T-helper 2 cell treated with Interferon-gamma antibody and Interleukin-4, amounts not matched to agents 5 μg/mL and 100 μg/mL, for 36 hours (primary cell): ENCODE data around the gene OGFOD1.

Experiments
- DNase-seq: peaks from one replicate; pipeline ENCODE4 v3.0.0; 2021; ENCODE audit warnings: low spot score
- H3K27ac Mint-ChIP-seq: one replicate; pipeline ENCODE4 v1.8.0; 2021; ENCODE audit warnings: mild to moderate bottlenecking, mixed read lengths
- H3K27me3 Mint-ChIP-seq: one replicate; pipeline ENCODE4 v1.8.0; 2021; ENCODE audit warnings: low read depth, mixed read lengths
- H3K36me3 Mint-ChIP-seq: one replicate; pipeline ENCODE4 v1.8.0; 2021; ENCODE audit warnings: low read depth, mixed read lengths
- H3K4me1 Mint-ChIP-seq: one replicate; pipeline ENCODE4 v1.8.0; 2021; ENCODE audit warnings: low read depth, mixed read lengths
- H3K4me3 Mint-ChIP-seq: one replicate; pipeline ENCODE4 v1.8.0; 2022; ENCODE audit warnings: mild to moderate bottlenecking, moderate library complexity, mixed read lengths
- H3K9me3 Mint-ChIP-seq: one replicate; pipeline ENCODE4 v1.8.0; 2021; ENCODE audit warnings: mixed read lengths

The OGFOD1 gene

DNA sequence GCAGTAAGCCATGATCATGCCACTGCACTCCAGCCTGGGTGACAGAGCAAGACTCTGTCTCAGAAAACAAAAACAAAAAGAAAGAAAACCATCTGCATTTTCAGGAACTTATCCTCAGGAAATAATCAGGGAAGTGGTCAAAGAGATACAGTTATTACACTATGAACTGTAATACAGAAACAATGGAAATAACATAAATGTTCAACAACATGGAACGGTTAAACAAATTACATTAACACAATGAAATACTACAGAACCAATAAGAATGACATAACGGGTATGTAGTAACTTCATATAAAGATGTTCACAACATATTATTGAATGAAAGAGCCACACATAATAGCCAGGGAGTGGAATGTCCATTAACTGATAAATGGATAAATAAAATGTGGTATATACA, 61.7 kb downstream of the OGFOD1 start:
- no peak for DNase-seq
- Mint-ChIP-seq H3K36me3 (peaks cover 4% of the 10 kb centered on the region), H3K27me3 (no peaks in the 10 kb centered on the region), H3K9me3 (no peaks in the 10 kb centered on the region), H3K4me1 (peaks cover 7% of the 10 kb centered on the region), H3K4me3 (no peak overlapping the region), H3K27ac (no peak overlapping the region)

DNA sequence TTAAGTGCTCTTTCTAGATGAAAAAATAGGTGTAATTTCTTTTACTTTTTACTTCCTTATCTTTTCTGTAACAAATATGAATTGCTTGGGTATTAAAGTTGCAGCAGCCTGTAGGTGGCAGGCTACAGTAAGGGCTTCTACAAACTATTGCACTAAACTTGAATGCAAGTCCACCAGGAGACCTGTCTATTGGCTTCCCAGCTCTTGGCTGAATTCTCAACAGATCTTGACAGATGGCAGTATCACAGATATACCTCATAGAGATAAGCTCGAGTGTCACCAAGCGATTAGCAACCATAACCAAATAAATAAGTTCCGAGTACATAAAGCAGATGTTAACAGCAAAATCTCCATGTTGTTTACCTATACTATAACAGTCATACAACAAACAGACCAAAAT, 62.6 kb downstream of the OGFOD1 start:
- peaks cover 7% of the 10 kb centered on the region for H3K4me1 Mint-ChIP-seq
- H3K4me3 Mint-ChIP-seq: no peak overlapping the region
- H3K27ac Mint-ChIP-seq: no peak overlapping the region
- no peak for DNase-seq
- peaks cover 4% of the 10 kb centered on the region for H3K36me3 Mint-ChIP-seq
- H3K27me3 Mint-ChIP-seq: no peaks in the 10 kb centered on the region
- no peaks in the 10 kb centered on the region for H3K9me3 Mint-ChIP-seq

DNA sequence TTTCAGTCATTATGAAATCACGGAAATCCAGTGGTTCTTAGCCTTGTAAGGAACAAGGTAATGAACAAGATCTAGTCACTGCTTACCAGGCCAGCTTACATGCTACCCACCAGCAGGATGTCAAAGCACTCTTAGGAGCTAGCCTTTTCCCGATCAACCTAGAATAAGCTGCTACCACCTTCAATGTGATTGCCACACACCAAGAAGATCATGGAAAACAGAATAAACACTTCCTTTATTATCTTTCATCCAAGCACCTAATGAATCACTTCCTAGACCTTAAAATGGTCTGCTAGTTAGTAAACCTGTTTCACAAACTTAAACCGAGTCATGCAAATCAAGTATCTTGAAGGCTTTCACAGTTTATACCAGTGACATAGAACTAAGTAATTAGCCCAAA, 63.5 kb downstream of the OGFOD1 start:
- Mint-ChIP-seq H3K9me3 (no peaks in the 10 kb centered on the region), H3K4me3 (no peak overlapping the region), H3K27ac (no peak overlapping the region), H3K27me3 (no peaks in the 10 kb centered on the region), H3K4me1 (peaks cover 7% of the 10 kb centered on the region), H3K36me3 (peaks cover 4% of the 10 kb centered on the region)
- DNase-seq: no peak

DNA sequence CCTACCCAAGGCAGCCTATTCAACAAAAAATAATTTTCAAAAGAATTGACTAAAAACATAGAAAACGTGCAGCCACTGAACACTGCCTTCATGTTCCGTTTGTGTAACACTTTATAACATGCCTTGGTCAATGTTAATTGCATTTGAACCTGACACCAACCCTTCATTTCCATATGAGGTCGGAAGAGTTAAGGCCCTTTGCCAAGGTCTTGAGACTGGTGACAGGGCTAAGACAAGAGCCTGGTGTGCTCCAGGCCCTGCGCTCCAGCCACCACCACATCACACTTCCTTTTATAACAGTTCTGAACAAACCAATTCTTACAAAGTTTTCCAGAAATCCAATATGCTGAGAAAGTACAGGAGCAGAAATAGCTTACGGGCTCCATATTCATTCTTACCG, 64.3 kb downstream of the OGFOD1 start:
- H3K4me1 Mint-ChIP-seq: peaks cover 13% of the 10 kb centered on the region
- no peaks in the 10 kb centered on the region for H3K27me3 Mint-ChIP-seq
- DNase-seq: no peak
- peaks cover 4% of the 10 kb centered on the region for H3K36me3 Mint-ChIP-seq
- no peak overlapping the region for H3K27ac Mint-ChIP-seq
- no peaks in the 10 kb centered on the region for H3K9me3 Mint-ChIP-seq
- no peak overlapping the region for H3K4me3 Mint-ChIP-seq

DNA sequence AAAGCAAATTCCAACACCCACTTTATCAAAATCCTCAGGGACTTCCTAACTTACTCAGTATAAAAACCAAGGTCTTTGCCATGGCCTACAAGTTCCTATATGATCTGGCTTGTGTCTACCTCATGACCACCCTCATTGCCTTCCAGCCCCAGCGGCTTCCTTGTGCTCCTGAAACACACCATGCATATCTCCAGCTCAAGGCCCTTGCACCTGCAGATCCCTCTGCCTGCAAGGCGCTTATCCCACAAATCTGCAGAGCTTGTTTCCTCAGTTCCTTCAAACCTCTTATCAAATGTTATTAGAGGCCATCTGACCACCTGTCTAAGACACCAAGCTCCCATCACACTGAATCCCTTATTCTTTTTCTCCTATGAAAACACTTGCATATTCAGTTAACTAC, 65.9 kb downstream of the OGFOD1 start:
- H3K36me3 Mint-ChIP-seq: no peaks in the 10 kb centered on the region
- peaks cover 15% of the 10 kb centered on the region for H3K4me1 Mint-ChIP-seq
- DNase-seq: no peak
- no peaks in the 10 kb centered on the region for H3K27me3 Mint-ChIP-seq
- no peak overlapping the region for H3K27ac Mint-ChIP-seq
- no peak overlapping the region for H3K4me3 Mint-ChIP-seq
- H3K9me3 Mint-ChIP-seq: no peaks in the 10 kb centered on the region

DNA sequence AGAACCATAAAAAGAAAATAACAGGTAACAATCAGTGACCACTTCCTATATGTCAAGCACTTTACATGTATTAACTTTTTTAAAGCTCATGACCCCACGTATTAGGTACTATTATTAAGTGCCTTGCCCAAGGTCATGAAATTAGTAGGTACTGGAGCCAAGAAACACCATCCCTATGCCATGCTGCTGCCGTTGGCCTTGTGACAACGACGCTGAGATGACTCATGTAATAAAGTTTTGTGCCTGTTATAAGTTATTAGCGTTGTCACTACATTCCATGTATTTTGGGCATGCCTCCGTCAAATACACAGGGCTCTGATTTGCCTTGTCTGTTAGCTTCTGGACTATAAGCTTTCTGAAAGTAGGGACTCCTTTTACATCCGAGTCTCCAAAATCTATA, 67.1 kb downstream of the OGFOD1 start:
- H3K36me3 Mint-ChIP-seq: no peaks in the 10 kb centered on the region
- H3K4me3 Mint-ChIP-seq: peak overlapping the region; percentile 76
- H3K9me3 Mint-ChIP-seq: no peaks in the 10 kb centered on the region
- H3K27me3 Mint-ChIP-seq: no peaks in the 10 kb centered on the region
- no peak overlapping the region for H3K27ac Mint-ChIP-seq
- peaks cover 13% of the 10 kb centered on the region for H3K4me1 Mint-ChIP-seq
- DNase-seq: no peak

DNA sequence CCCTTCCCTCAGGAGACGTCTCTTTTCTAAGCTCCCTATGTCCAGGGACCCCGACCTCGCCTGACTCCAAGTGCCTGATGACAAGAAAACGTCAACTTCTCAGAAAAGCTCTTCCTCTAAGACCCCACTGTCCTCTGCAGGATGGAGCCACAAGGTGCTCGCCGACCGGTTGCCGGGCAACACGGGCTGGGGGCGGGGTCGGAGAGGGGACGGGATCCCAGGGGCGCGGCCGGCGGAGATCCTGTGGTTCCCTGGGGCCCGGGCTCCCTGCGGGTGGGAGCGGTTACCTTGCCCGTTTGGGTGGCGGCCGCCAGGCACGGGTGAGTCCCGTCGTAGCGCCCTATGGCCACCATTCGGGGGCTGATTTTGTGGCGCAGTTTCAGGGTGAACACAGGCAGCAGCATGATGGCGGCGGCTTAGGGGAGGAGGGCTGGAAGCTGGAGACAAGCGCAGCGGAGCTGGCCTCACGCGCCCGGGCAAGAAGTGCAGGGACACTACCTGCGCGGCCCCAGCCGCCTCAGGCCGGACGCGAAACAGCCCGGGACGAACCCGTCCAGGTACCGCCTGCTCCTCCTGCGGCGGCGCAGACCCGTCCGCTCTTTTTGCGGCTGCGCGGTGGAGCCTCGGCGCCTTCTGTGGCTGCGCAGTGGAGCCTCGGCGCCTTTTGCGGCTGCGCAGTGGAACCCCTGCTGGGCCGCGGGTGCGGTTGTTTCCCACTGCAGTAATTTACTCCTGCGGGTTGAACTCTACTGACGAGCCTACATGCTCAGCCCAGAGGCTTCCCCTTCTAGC, 68.3 kb downstream of the OGFOD1 start, which contains the start of gene BBS2:
BBS2 (minus strand) TSS at position 566 of the 792 bp plus-strand sequence; CDS start at position 404, 162 bp downstream.
- Mint-ChIP-seq H3K9me3 (no peaks in the 10 kb centered on the region), H3K4me3 (peak within 1 kb of the TSS; percentile 76), H3K27ac (peak within 1 kb of the TSS; percentile 47), H3K27me3 (no peaks in the 10 kb centered on the region), H3K4me1 (peaks cover 8% of the 10 kb centered on the region), H3K36me3 (no peaks in the 10 kb centered on the region)
- peak; percentile 89 for DNase-seq

DNA sequence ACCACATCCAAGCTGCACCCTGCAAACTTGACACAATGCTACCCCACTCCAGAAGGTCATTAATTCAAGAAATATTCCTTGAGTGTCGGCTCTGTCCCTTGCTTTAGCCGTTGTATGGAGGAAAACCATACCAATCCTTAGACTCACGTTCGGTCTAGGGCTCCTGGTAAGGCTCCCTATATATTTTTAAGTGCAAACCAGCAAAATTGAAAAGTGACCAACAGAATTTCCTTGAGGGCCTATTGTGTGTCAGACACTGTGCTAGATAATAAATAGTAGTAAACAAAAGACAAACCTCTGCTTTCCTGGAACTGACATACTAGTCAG, 68.9 kb downstream of the OGFOD1 start:
- no peaks in the 10 kb centered on the region for H3K27me3 Mint-ChIP-seq
- H3K4me3 Mint-ChIP-seq: peak overlapping the region; percentile 76
- no peak for DNase-seq
- H3K9me3 Mint-ChIP-seq: no peaks in the 10 kb centered on the region
- H3K4me1 Mint-ChIP-seq: peaks cover 8% of the 10 kb centered on the region
- H3K27ac Mint-ChIP-seq: peak overlapping the region; percentile 47
- no peaks in the 10 kb centered on the region for H3K36me3 Mint-ChIP-seq

DNA sequence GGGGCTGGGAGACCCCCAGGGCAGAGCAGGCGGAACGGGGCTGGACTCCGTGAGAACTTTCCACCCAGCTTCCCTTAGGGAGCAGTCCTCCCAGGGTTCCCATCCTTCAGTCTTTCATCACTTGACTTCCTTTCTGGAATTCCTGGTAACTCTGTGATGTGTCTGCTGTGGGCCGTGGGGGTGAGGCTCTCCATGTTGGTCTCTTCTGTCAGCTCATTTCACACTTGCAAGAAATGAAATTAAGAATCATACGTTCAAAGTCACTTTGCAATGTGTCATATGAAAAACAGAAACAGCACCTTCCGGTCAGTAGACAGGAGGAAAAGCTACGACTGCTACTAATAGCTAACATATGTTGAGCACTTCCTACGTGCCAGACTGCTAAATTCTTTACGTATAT, 73.9 kb downstream of the OGFOD1 start:
- Mint-ChIP-seq H3K4me3 (no peak overlapping the region), H3K27ac (no peak overlapping the region), H3K36me3 (no peaks in the 10 kb centered on the region), H3K4me1 (peaks cover 6% of the 10 kb centered on the region), H3K9me3 (no peaks in the 10 kb centered on the region), H3K27me3 (peaks cover 21% of the 10 kb centered on the region)
- DNase-seq: no peak
